Measurements from ENCODE around the gene KIAA0930. TPM values are rescaled to one million over a fixed set of nuclear protein-coding genes. Genes with fewer than 3 reads are reported as not detected.

The KIAA0930 gene
- total RNA-seq, 1 donor from 2014 or later, result 21.6 TPM

GRCh38 chr22:45224988-45225731 lies 15.5 kb downstream of the KIAA0930 start:
- intact Hi-C loops (cut with DNase I), result no loop called here
- no peak for DNase-seq (ENCODE audit: low spot score)

GRCh38 chr22:45224331-45224730 lies 16.4 kb downstream of the KIAA0930 start:
- DNase-seq (ENCODE audit: low spot score), result no peak
- intact Hi-C loops (cut with DNase I), result no loop called here

GRCh38 chr22:45223304-45224117 lies 17.2 kb downstream of the KIAA0930 start:
- intact Hi-C loops (cut with DNase I), result no loop called here
- no peak for DNase-seq (ENCODE audit: low spot score)

- intact Hi-C loops (cut with DNase I), result no loop called here
- DNase-seq (ENCODE audit: low spot score), result no peak
Observed at GRCh38 chr22:45221201-45221600, 19.5 kb downstream of the KIAA0930 start.

- no peak for DNase-seq (ENCODE audit: low spot score)
- intact Hi-C loops (cut with DNase I), result no loop called here
Observed at GRCh38 chr22:45218976-45219375, 21.7 kb downstream of the KIAA0930 start.

- no peak for DNase-seq (ENCODE audit: low spot score)
Observed at GRCh38 chr22:45217806-45218205, 22.9 kb downstream of the KIAA0930 start.

GRCh38 chr22:45217345-45217744 lies 23.3 kb downstream of the KIAA0930 start:
- intact Hi-C loops (cut with DNase I), result no loop called here
- DNase-seq (ENCODE audit: low spot score), result no peak

More at GRCh38 chr22:45217806-45218205, 22.9 kb downstream of the KIAA0930 start:
- intact Hi-C loops (cut with DNase I), result no loop called here

- intact Hi-C loops (cut with DNase I), result no loop called here
- DNase-seq (ENCODE audit: low spot score), result no peak
Observed at GRCh38 chr22:45216133-45217003, 24.3 kb downstream of the KIAA0930 start.

- intact Hi-C loops (cut with DNase I), result no loop called here
- DNase-seq (ENCODE audit: low spot score), result no peak
Observed at GRCh38 chr22:45212992-45213751, 27.5 kb downstream of the KIAA0930 start.

- intact Hi-C loops (cut with DNase I), result no loop called here
- DNase-seq (ENCODE audit: low spot score), result peak; percentile 84
Observed at GRCh38 chr22:45212306-45212709, 28.4 kb downstream of the KIAA0930 start.

GRCh38 chr22:45211848-45212247 lies 28.8 kb downstream of the KIAA0930 start:
- no peak for DNase-seq (ENCODE audit: low spot score)
- intact Hi-C loops (cut with DNase I), result no loop called here

- peak; percentile 9 for DNase-seq (ENCODE audit: low spot score)
- intact Hi-C loops (cut with DNase I), result no loop called here
Observed at GRCh38 chr22:45211435-45211834, 29.3 kb downstream of the KIAA0930 start.

GRCh38 chr22:45210991-45211390 lies 29.7 kb downstream of the KIAA0930 start:
- DNase-seq (ENCODE audit: low spot score), result peak; percentile 29
- intact Hi-C loops (cut with DNase I), result no loop called here

- DNase-seq (ENCODE audit: low spot score), result peak; percentile 62
Observed at GRCh38 chr22:45210577-45210976, 30.1 kb downstream of the KIAA0930 start.

GRCh38 chr22:45210174-45210573 lies 30.5 kb downstream of the KIAA0930 start:
- peak; percentile 33 for DNase-seq (ENCODE audit: low spot score)
- intact Hi-C loops (cut with DNase I), result no loop called here

More at GRCh38 chr22:45210577-45210976, 30.1 kb downstream of the KIAA0930 start:
- intact Hi-C loops (cut with DNase I), result no loop called here

- intact Hi-C loops (cut with DNase I), result no loop called here
- peak; percentile 75 for DNase-seq (ENCODE audit: low spot score)
Observed at GRCh38 chr22:45208993-45209838, 31.5 kb downstream of the KIAA0930 start.

- DNase-seq (ENCODE audit: low spot score), result no peak
- intact Hi-C loops (cut with DNase I), result no loop called here
Observed at GRCh38 chr22:45208696-45208992, 32.0 kb downstream of the KIAA0930 start.

- peak; percentile 41 for DNase-seq (ENCODE audit: low spot score)
Observed at GRCh38 chr22:45207981-45208664, 32.6 kb downstream of the KIAA0930 start.

More at GRCh38 chr22:45207981-45208664, 32.6 kb downstream of the KIAA0930 start:
- intact Hi-C loops (cut with DNase I), result no loop called here
